H1 (cell line): ENCODE results near the gene DLG1. TPM values are rescaled to one million over a fixed set of nuclear protein-coding genes. Genes with fewer than 3 reads are reported as not detected.

Experiments used
- CTCF ChIA-PET: fragments of 300-600 bp; sonication (Branson Sonifier 250); formaldehyde crosslinking; loops from one replicate; lab custom pipeline; 2021; ENCODE audit not compliant: partially characterized antibody; lab: Charles Lee
- POLR2A ChIA-PET: fragments of 300-600 bp; sonication (Branson Sonifier 250); formaldehyde crosslinking; loops from one replicate; lab custom pipeline; 2021; ENCODE audit warnings: inconsistent platforms; ENCODE audit not compliant: partially characterized antibody; lab: Charles Lee
- DNase-seq, 2 experiments: peaks; one replicate each; pipeline versions ENCODE4 v3.0.0 to v3.0.0-alpha.2; 2010 to 2022; ENCODE audit warnings: low spot score in 2 of 2, low read depth in 1 of 2, mixed read lengths in 1 of 2
- FAIRE-seq: peaks from 2 replicates; lab custom pipeline; 2011; peaks lifted over from hg19 to GRCh38; lab: Jason Lieb, UNC
- H2AFZ ChIP-seq: 2 replicates; pipeline ENCODE4 v1.8.1; 2012; ENCODE audit warnings: low read length, inconsistent platforms
- H2AK5ac ChIP-seq: 2 replicates; pipeline ENCODE4 v1.6.1; 2013; ENCODE audit warnings: low read depth, low read length
- H2BK120ac ChIP-seq: replicated peaks from 2 replicates; pipeline ENCODE3; 2013; ENCODE audit warnings: low read depth, low read length, inconsistent platforms
- H2BK12ac ChIP-seq: 2 replicates; pipeline ENCODE4 v1.6.1; 2013; ENCODE audit warnings: low read depth, low read length
- H2BK15ac ChIP-seq: 2 replicates; pipeline ENCODE4 v1.6.1; 2013; ENCODE audit warnings: low read length
- H2BK20ac ChIP-seq: 2 replicates; pipeline ENCODE4 v1.6.1; 2013; ENCODE audit warnings: low read length
- H2BK5ac ChIP-seq: 2 replicates; pipeline ENCODE4 v1.6.1; 2013; ENCODE audit warnings: low read depth, low read length
- H3K14ac ChIP-seq: 2 replicates; pipeline ENCODE4 v1.6.1; 2013; ENCODE audit warnings: inconsistent platforms; ENCODE audit not compliant: insufficient read length
- H3K18ac ChIP-seq: 2 replicates; pipeline ENCODE4 v1.6.1; 2013; ENCODE audit warnings: low read length; ENCODE audit errors: extremely low read depth
- H3K23ac ChIP-seq: 2 replicates; pipeline ENCODE4 v1.6.1; 2013; ENCODE audit warnings: inconsistent platforms; ENCODE audit not compliant: insufficient read length
- H3K23me2 ChIP-seq: 2 replicates; pipeline ENCODE4 v1.6.1; 2013; ENCODE audit warnings: low read depth, low read length
- H3K27ac ChIP-seq: 2 replicates; pipeline ENCODE4 v1.6.1; 2011; ENCODE audit warnings: low read depth, low read length, inconsistent platforms
- H3K27me3 ChIP-seq, 4 experiments: replicated peaks in 1 of 4; 1 replicate in 1 of 4; 2 replicates in 3 of 4; pipeline versions ENCODE4 v1.6.1 to v1.8.1; 2011 to 2013; ENCODE audit warnings: low read length in 3 of 4, mild to moderate bottlenecking in 3 of 4, inconsistent platforms in 2 of 4, mixed read lengths in 2 of 4, moderate library complexity in 1 of 4; ENCODE audit not compliant: control insufficient read depth in 3 of 4, insufficient read depth in 3 of 4; ENCODE audit errors: extremely low read depth in 1 of 4
- H3K36me3 ChIP-seq, 4 experiments: 2 replicates each; pipeline versions ENCODE4 v1.6.1 to v1.8.1; 2011 to 2013; ENCODE audit warnings: mild to moderate bottlenecking in 4 of 4, low read length in 3 of 4, moderate library complexity in 2 of 4, control low read depth in 1 of 4, inconsistent platforms in 1 of 4; ENCODE audit not compliant: insufficient read depth in 4 of 4, control insufficient read depth in 2 of 4
- H3K4ac ChIP-seq: replicated peaks from 2 replicates; pipeline ENCODE3; 2013; ENCODE audit warnings: low read length, low read depth, mixed read lengths, inconsistent platforms; ENCODE audit not compliant: insufficient read length
- H3K4me1 ChIP-seq, 4 experiments: replicated peaks in 1 of 4; 1 replicate in 1 of 4; 2 replicates in 3 of 4; pipeline versions ENCODE4 v1.6.1 to v1.8.1; 2011 to 2013; ENCODE audit warnings: low read length in 3 of 4, inconsistent platforms in 2 of 4, mixed read lengths in 1 of 4; ENCODE audit not compliant: insufficient read depth in 4 of 4, control insufficient read depth in 3 of 4
- H3K4me2 ChIP-seq, 2 experiments: 2 replicates each; pipeline versions ENCODE4 v1.6.1 to v1.8.1; 2011 to 2013; ENCODE audit warnings: low read depth in 2 of 2, low read length in 2 of 2, control low read depth in 1 of 2, inconsistent platforms in 1 of 2, mild to moderate bottlenecking in 1 of 2; ENCODE audit not compliant: insufficient read depth in 1 of 2
- H3K4me3 ChIP-seq, 4 experiments: fragments of 200-600, 300-600 bp in 1 of 4; sonication (generic), shearing (Covaris generic), sonication (Bioruptor Twin) in 1 of 4; 2 replicates each; pipeline versions ENCODE4 v1.5.1 to v1.8.1; 2011 to 2016; ENCODE audit warnings: low read length in 4 of 4, low read depth in 3 of 4, control low read depth in 2 of 4, inconsistent platforms in 2 of 4, mild to moderate bottlenecking in 2 of 4, mixed read lengths in 1 of 4, moderate library complexity in 1 of 4; ENCODE audit not compliant: insufficient read depth in 2 of 4; ENCODE audit errors: extremely low read depth in 1 of 4
- H3K56ac ChIP-seq: replicated peaks from 2 replicates; pipeline ENCODE3; 2013; ENCODE audit warnings: low read depth, mild to moderate bottlenecking, mixed read lengths, low read length, inconsistent platforms; ENCODE audit not compliant: insufficient read length
- H3K79me1 ChIP-seq: 2 replicates; pipeline ENCODE4 v1.6.1; 2013; ENCODE audit warnings: low read depth, low read length, control low read depth
- H3K79me2 ChIP-seq, 2 experiments: 2 replicates each; pipeline versions ENCODE4 v1.6.1 to v1.8.1; 2012 to 2013; ENCODE audit warnings: low read length in 2 of 2, mild to moderate bottlenecking in 2 of 2, inconsistent platforms in 1 of 2; ENCODE audit not compliant: insufficient read depth in 2 of 2, control insufficient read depth in 1 of 2
- H3K9ac ChIP-seq, 4 experiments: replicated peaks in 1 of 4; 1 replicate in 1 of 4; 2 replicates in 3 of 4; pipeline versions ENCODE4 v1.6.1 to v1.8.1; 2011 to 2013; ENCODE audit warnings: low read depth in 3 of 4, low read length in 3 of 4, control low read depth in 2 of 4, mild to moderate bottlenecking in 2 of 4, moderate library complexity in 2 of 4, inconsistent platforms in 1 of 4; ENCODE audit errors: extremely low read depth in 1 of 4
- H3K9me3 ChIP-seq, 2 experiments: 2 replicates each; pipeline versions ENCODE4 v1.6.1 to v1.8.1; 2012 to 2013; ENCODE audit warnings: mild to moderate bottlenecking in 2 of 2, moderate library complexity in 2 of 2, control low read depth in 1 of 2, inconsistent platforms in 1 of 2, low read depth in 1 of 2, low read length in 1 of 2, mixed read lengths in 1 of 2; ENCODE audit not compliant: insufficient read depth in 2 of 2
- H4K20me1 ChIP-seq, 2 experiments: replicated peaks in 1 of 2; 2 replicates each; pipeline versions ENCODE3 to v1.8.1; 2011 to 2013; ENCODE audit warnings: inconsistent platforms in 2 of 2, low read length in 2 of 2, mild to moderate bottlenecking in 1 of 2; ENCODE audit not compliant: insufficient read depth in 2 of 2, control insufficient read depth in 1 of 2
- H4K5ac ChIP-seq: 2 replicates; pipeline ENCODE4 v1.6.1; 2013; ENCODE audit warnings: low read length, low read depth, mixed read lengths, inconsistent platforms; ENCODE audit not compliant: insufficient read length
- H4K8ac ChIP-seq: 2 replicates; pipeline ENCODE4 v1.8.0; 2013; ENCODE audit warnings: mild to moderate bottlenecking, moderate library complexity, low read length, inconsistent platforms; ENCODE audit not compliant: insufficient read depth; ENCODE audit errors: extremely low read depth
- H4K91ac ChIP-seq: replicated peaks from 2 replicates; pipeline ENCODE3; 2013; ENCODE audit warnings: low read length, mixed read lengths, inconsistent platforms; ENCODE audit not compliant: insufficient read length
- BACH1 ChIP-seq: IDR thresholded peaks from 2 replicates; pipeline ENCODE4 v1.6.1; 2012; ENCODE audit warnings: low read length, improper control_type of control experiment
- EP300 ChIP-seq, 2 experiments: IDR thresholded peaks; 1 replicate in 1 of 2; 2 replicates in 1 of 2; pipeline ENCODE4 v1.6.1; 2011 to 2012; ENCODE audit warnings: low read depth in 2 of 2, low read length in 2 of 2, mild to moderate bottlenecking in 2 of 2, borderline replicate concordance in 1 of 2, inconsistent platforms in 1 of 2, moderate library complexity in 1 of 2
- EZH2 ChIP-seq: fragments of 200-600 bp; sonication (generic); IDR thresholded peaks from 2 replicates; pipeline ENCODE4 v1.7.1; 2012; ENCODE audit warnings: low read depth, mild to moderate bottlenecking, moderate library complexity, low read length, inconsistent platforms; ENCODE audit not compliant: severe bottlenecking
- GTF2F1 ChIP-seq: IDR thresholded peaks from 2 replicates; pipeline ENCODE4 v1.6.1; 2012; ENCODE audit warnings: low read depth, low read length, improper control_type of control experiment, borderline replicate concordance
- PHF8 ChIP-seq: fragments of 200-600 bp; sonication (generic); conservative IDR thresholded peaks from 2 replicates; pipeline ENCODE4 v1.7.1; 2012; ENCODE audit warnings: low read depth, mild to moderate bottlenecking, inconsistent platforms, low read length, moderate library complexity
- POLR2A ChIP-seq, 2 experiments: IDR thresholded peaks; 1 replicate in 1 of 2; 2 replicates in 1 of 2; pipeline ENCODE4 v1.6.1; 2011; ENCODE audit warnings: low read depth in 2 of 2, low read length in 2 of 2, mild to moderate bottlenecking in 2 of 2; ENCODE audit errors: control extremely low read depth in 1 of 2
- RAD21 ChIP-seq, 2 experiments: IDR thresholded peaks in 1 of 2; conservative IDR thresholded peaks in 1 of 2; 2 replicates each; pipeline ENCODE4 v1.6.1; 2011; ENCODE audit warnings: low read depth in 2 of 2, low read length in 2 of 2, improper control_type of control experiment in 1 of 2, inconsistent platforms in 1 of 2, mild to moderate bottlenecking in 1 of 2, moderate library complexity in 1 of 2
- SUZ12 ChIP-seq: fragments of 200-600 bp; sonication (generic); IDR thresholded peaks from 2 replicates; pipeline ENCODE4 v1.6.1; 2012; ENCODE audit warnings: mild to moderate bottlenecking, inconsistent platforms, low read length, moderate library complexity, mixed read lengths
- TBP ChIP-seq: IDR thresholded peaks from 2 replicates; pipeline ENCODE4 v1.6.1; 2011; ENCODE audit warnings: low read depth, low read length, improper control_type of control experiment
- WGBS, 2 experiments: shearing (Covaris generic) in 1 of 2; methylation state at CpG; one replicate each; pipeline versions ENCODE4 v1.1.6 to v1.1.7; 2013 to 2015; ENCODE audit warnings: low lambda C conversion rate in 2 of 2, mixed read lengths in 2 of 2, inconsistent platforms in 1 of 2, low coverage in 1 of 2, missing lambda C conversion rate in 1 of 2; ENCODE audit not compliant: insufficient replicate concordance in 2 of 2, insufficient coverage in 1 of 2, insufficient read length in 1 of 2; ENCODE audit errors: extremely low coverage in 1 of 2, missing lambda C conversion rate in 1 of 2; 5-methylcytosine and 5-hydroxymethylcytosine counted together
- polyA plus RNA-seq, 7 experiments: library from polyadenylated mRNA; depleted of rRNA in 3 of 7; stranded (reverse) in 5 of 7; unstranded in 2 of 7; fragments of >200 nt in 5 of 7; fragments of 200-250 nt in 2 of 7; gene quantifications; 1 replicate in 5 of 7; 2 replicates in 1 of 7; 4 replicates in 1 of 7; pipeline versions ENCODE4 v1.2.1 to v1.2.3, GENCODE V29; 2011 to 2013; ENCODE audit warnings: missing spikeins in 2 of 7, mixed read lengths in 2 of 7
- total RNA-seq: library from RNA; stranded (reverse); fragmentation: NEBNext Ultra II Directional; extraction: Animal tissue kit (Norgen Biotek cat#: 25700); gene quantifications from 2 replicates; pipeline ENCODE4 v1.2.1, GENCODE V29; 2021
- TF ChIP-seq, protein P1 (sequence below): IDR thresholded peaks from 2 replicates; pipeline ENCODE4 v1.6.1; 2012; ENCODE audit warnings: low read length, inconsistent platforms

DLG1 gene
- total and polyA plus RNA-seq, 2 of the 8 experiments (the other 6 are each of a cell fraction or from before 2014, with no cell fraction given): 13.4 to 78.8 TPM

DNA sequence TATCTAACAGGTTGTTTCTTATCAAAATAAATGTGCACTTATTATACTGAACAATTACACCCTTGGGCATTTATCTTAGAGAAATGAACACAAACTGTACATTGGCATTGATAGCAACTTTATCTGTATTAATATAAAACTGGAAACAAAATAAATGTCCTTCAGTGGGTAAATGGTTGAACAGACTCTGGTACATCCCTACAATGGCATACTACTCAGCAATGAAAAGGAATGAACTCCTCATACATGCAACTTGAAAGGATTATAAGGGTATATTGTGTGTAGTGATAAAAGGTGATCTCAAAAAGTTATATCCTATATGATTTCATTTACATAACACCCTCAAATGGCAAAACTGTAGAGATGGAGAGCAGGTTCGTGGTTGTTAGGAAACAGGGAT lies 23.7 kb upstream of the DLG1 start:
- Histone ChIP-seq H3K14ac (no peak overlapping the region), H3K9ac (no peak overlapping the region), H3K27ac (no peak overlapping the region), H3K36me3 (no peaks in the 10 kb centered on the region), H3K79me1 (no peaks in the 10 kb centered on the region), H4K5ac (no peak overlapping the region), H2AK5ac (no peak overlapping the region), H2BK120ac (no peak overlapping the region), H3K9me3 (no peaks in the 10 kb centered on the region), H3K18ac (no peak overlapping the region), H4K8ac (no peak overlapping the region), H2BK15ac (no peak overlapping the region)
- no peak for DNase-seq
- no peak for TF ChIP-seq SUZ12
- TF ChIP-seq POLR2A (IDR thresholded peaks at IDR 0.05; ENCODE audit: control extremely low read depth in 1 of 2, low read depth in 2 of 2, low read length in 2 of 2): no peak
- no peak for TF ChIP-seq EZH2
- no peak for TF ChIP-seq RAD21 (IDR thresholded peaks at IDR 0.05 in 1 of 2, conservative IDR thresholded peaks at IDR 0.05 in 1 of 2; ENCODE audit: low read depth in 2 of 2, low read length in 2 of 2)
- no peak for TF ChIP-seq EP300 (IDR thresholded peaks at IDR 0.05; ENCODE audit: borderline replicate concordance in 1 of 2, low read depth in 2 of 2, low read length in 2 of 2)
- TF ChIP-seq BACH1: no peak
- TF ChIP-seq, protein P1, sequence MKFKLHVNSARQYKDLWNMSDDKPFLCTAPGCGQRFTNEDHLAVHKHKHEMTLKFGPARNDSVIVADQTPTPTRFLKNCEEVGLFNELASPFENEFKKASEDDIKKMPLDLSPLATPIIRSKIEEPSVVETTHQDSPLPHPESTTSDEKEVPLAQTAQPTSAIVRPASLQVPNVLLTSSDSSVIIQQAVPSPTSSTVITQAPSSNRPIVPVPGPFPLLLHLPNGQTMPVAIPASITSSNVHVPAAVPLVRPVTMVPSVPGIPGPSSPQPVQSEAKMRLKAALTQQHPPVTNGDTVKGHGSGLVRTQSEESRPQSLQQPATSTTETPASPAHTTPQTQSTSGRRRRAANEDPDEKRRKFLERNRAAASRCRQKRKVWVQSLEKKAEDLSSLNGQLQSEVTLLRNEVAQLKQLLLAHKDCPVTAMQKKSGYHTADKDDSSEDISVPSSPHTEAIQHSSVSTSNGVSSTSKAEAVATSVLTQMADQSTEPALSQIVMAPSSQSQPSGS: no peak
- TF ChIP-seq PHF8: no peak
- no peak for TF ChIP-seq TBP
- no peak for TF ChIP-seq GTF2F1
- TF ChIP-seq, all 59 proteins: peak for 0
- Histone ChIP-seq H2BK12ac (no peak overlapping the region), H3K79me2 (no peaks in the 10 kb centered on the region), H3K56ac (no peak overlapping the region), H3K4me1 (no peaks in the 10 kb centered on the region), H2AFZ (no peak overlapping the region), H3K23me2 (no peaks in the 10 kb centered on the region), H4K20me1 (no peaks in the 10 kb centered on the region), H3K4me2 (no peak overlapping the region), H2BK5ac (no peak overlapping the region), H2BK20ac (no peak overlapping the region), H4K91ac (no peak overlapping the region), H3K23ac (no peak overlapping the region), H3K4ac (no peak overlapping the region), H3K4me3 (no peak overlapping the region), H3K27me3 (peaks cover 0 to 2% (median 0%) of the 10 kb centered on the region in 4 experiments; a peak in 1 of 7 replicates)
- FAIRE-seq: no peak
- ChIA-PET CTCF (interaction anchor here (1.0 to 1.1 kb wide), 2 partner anchors 8 to 10 kb away, joined by 3 to 5 read pairs; no protein-coding TSS in a partner anchor), POLR2A (no interaction called here)
- 91% methylated on average over 1 of the region's 1 CpG; no CpG with 5 or more reads in 1 of the 2 experiments for WGBS, 2 experiments
